ENCODE data around the gene ZCRB1.

Gene ZCRB1

DNA sequence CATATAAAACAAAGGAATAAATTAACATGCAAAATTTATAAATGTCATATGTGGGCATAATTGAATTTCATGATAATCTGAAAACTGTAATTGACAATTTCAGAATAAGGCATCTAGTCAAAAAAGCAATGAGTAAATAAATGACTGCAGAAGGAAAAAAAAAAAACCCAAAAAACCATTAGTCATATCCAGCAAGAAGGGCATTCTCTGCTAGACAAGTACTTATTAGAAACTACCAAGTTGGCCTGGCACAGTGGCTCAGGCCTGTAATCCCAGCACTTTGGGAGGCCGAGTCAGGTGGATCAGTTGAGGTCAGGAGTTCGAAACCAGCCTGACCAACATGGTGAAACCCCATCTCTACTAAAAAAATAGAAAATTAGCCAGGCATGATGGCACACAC lies 17.5 kb downstream of the ZCRB1 start:
- TF ChIP-seq, protein P1, sequence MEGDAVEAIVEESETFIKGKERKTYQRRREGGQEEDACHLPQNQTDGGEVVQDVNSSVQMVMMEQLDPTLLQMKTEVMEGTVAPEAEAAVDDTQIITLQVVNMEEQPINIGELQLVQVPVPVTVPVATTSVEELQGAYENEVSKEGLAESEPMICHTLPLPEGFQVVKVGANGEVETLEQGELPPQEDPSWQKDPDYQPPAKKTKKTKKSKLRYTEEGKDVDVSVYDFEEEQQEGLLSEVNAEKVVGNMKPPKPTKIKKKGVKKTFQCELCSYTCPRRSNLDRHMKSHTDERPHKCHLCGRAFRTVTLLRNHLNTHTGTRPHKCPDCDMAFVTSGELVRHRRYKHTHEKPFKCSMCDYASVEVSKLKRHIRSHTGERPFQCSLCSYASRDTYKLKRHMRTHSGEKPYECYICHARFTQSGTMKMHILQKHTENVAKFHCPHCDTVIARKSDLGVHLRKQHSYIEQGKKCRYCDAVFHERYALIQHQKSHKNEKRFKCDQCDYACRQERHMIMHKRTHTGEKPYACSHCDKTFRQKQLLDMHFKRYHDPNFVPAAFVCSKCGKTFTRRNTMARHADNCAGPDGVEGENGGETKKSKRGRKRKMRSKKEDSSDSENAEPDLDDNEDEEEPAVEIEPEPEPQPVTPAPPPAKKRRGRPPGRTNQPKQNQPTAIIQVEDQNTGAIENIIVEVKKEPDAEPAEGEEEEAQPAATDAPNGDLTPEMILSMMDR (conservative IDR thresholded peaks at IDR 0.05; ENCODE audit: low read depth, low read length) = no peak
- DNase-seq (ENCODE audit: low read depth) = no peak
- no peak overlapping the region for H3K4me3 ChIP-seq (ENCODE audit: low read length)

DNA sequence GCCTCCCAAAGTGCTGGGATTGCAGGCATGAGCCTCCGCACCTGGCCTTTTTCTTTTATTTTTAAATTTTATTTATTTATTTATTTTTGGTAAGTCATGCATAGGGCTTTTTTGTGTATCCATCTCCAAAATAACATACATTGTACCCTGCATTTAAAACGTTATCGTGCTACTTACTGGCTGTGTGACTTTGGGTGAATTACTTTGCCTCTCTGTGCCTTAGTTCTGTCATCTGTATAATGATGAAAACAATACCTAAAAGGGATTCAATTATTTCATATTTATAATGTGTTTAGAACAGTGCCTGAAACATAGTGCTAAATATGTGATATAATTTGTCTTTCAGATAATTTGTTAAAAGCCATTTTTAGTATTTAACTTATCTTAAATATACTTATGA lies 19.6 kb downstream of the ZCRB1 start:
- no peak overlapping the region for H3K4me3 ChIP-seq (ENCODE audit: low read length)

DNA sequence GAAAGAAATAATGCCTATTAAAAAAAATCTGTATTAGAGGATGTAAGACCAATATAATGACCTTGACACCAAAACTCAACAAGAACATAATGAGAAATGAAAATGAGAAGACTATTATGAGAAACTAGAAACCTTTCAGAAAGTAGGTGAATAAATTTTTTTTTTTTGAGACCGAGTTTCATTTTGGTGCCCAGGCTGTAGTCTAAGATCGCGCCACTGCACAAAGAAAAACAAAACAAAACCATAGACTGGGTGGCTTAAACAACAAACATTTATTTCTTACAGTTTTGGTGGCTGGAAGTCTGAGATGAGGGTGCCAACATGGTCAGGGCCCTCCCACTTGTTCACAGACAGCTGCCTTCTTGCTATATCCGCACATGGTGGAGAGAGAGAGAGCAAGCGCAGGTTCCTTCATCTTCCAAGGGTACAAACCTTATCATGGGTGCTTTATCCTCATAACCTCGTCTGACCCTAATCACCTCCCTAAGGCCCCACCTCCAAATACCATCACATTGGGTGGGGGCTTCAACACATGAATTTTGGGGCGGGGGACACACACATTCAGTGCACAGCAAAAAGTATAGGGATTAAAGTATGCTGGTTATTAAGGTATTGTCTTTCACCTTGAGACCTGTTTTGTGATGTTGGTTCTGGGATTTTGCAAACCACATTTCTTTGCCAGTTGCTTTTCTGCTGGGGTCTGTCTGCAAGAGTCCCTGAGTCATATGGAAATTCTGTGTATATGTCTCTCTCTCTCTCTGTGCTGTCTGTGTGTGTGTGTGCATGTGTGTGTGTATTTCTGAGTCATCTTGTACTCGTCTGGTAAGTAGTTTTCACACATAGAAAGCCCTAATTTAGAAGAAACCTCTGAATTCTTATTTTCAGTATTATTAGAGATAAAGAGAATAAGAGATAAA lies 26.2 kb downstream of the ZCRB1 start:
- H3K4me3 ChIP-seq (ENCODE audit: low read length) = no peak overlapping the region
- TF ChIP-seq, protein P1 (conservative IDR thresholded peaks at IDR 0.05; ENCODE audit: low read depth, low read length) = no peak
- DNase-seq (ENCODE audit: low read depth) = peak; percentile 29

More for the DNA sequence above, 19.6 kb downstream of the ZCRB1 start:
- TF ChIP-seq, protein P1 (conservative IDR thresholded peaks at IDR 0.05; ENCODE audit: low read depth, low read length) = no peak
- DNase-seq (ENCODE audit: low read depth) = no peak

DNA sequence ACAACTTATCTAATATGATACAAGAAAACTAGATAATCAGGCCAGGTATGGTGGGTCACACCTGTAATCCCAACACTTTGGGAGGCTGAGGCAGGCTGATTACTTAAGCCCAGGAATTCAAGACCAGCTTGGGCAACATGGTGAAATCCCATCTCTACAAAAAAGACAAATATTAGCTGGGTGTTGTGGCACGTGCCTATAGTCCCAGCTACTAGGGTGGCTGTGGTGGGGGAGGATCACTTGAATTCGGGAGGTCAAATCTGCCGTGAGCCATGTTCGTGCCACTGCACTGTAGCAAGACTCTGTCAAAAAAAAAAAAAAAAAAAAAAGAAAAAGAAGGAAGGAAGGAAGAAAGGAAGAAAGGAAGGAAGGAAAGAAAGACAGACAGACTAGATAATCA lies 27.0 kb downstream of the ZCRB1 start:
- no peak overlapping the region for H3K4me3 ChIP-seq (ENCODE audit: low read length)
- TF ChIP-seq, protein P1 (conservative IDR thresholded peaks at IDR 0.05; ENCODE audit: low read depth, low read length) = no peak
- DNase-seq (ENCODE audit: low read depth) = no peak

- H3K4me3 ChIP-seq (ENCODE audit: low read length) = no peak overlapping the region
- DNase-seq (ENCODE audit: low read depth) = no peak
- TF ChIP-seq, protein P1 (conservative IDR thresholded peaks at IDR 0.05; ENCODE audit: low read depth, low read length) = peak; percentile 57
These were observed 29.3 kb downstream of the ZCRB1 start for GRCh38 chr12:42296503-42297109.

GRCh38 chr12:42291680-42292079 lies 34.2 kb downstream of the ZCRB1 start:
- no peak for DNase-seq (ENCODE audit: low read depth)
- TF ChIP-seq, protein P1 (conservative IDR thresholded peaks at IDR 0.05; ENCODE audit: low read depth, low read length) = no peak
- no peak overlapping the region for H3K4me3 ChIP-seq (ENCODE audit: low read length)

Data from retinal pigment epithelial cell (primary cell).